ENCODE results near the gene CFAP100. TPM values are rescaled to one million over a fixed set of nuclear protein-coding genes. Genes with fewer than 3 reads are reported as not detected.

Gene CFAP100
- total RNA-seq, 4 donors from 2014 or later, result not detected

GRCh38 chr3:126478581-126479310, 84.0 kb downstream of the CFAP100 start:
- DNase-seq, result no peak
- no peaks in the 10 kb centered on the region for H3K27me3 ChIP-seq
- TF ChIP-seq CTCF (IDR thresholded peaks at IDR 0.05) (no peak), POLR2A (IDR thresholded peaks at IDR 0.05) (no peak)
- H3K4me3 ChIP-seq (replicated peaks in 1 of 3), result no peak overlapping the region
- 91 to 93% methylated on average over 13 to 14 of the region's 14 CpGs for WGBS, 2 donors
- peaks cover 9 to 11% of the 10 kb centered on the region in 2 donors for H3K4me1 ChIP-seq
- no peaks in the 10 kb centered on the region for H3K36me3 ChIP-seq
- H3K9me3 ChIP-seq, result no peaks in the 10 kb centered on the region
- intact Hi-C loops (cut with DNase I), result loop anchor here (10.0 kb wide), 1 partner anchor 214 kb away; no protein-coding TSS in a partner anchor
- H3K27ac ChIP-seq, result no peak overlapping the region

- no peak for TF ChIP-seq CTCF (IDR thresholded peaks at IDR 0.05)
- no peak for TF ChIP-seq POLR2A (IDR thresholded peaks at IDR 0.05)
- intact Hi-C loops (cut with DNase I), result loop anchor here (10.0 kb wide), 1 partner anchor 215 kb away; no protein-coding TSS in a partner anchor
- 92 to 93% methylated on average over 1 of the region's 1 CpG for WGBS, 2 donors
Observed at GRCh38 chr3:126479642-126480041, 84.9 kb downstream of the CFAP100 start.

DNA sequence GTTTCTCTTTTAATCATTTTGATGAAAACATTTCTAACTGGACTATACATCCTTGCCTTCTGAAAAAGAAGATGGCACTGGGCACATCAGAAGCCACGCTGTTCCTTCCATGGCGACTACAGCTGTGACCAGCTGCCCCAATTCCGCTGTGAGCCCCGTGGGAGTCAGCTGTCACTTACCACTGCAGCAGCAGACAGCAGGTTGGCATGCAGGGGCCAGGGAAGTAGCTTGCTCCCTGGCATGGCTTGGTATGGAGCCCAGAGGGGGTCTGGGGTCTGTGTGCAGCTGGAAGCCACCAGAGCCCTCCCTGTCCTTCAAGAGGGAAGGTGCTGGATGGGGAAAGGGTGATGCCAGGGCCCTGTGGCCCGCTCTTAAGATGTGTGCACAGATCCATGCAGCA, 85.5 kb downstream of the CFAP100 start:
- Histone ChIP-seq H3K4me3 (replicated peaks in 1 of 3) (no peak overlapping the region), H3K27me3 (no peaks in the 10 kb centered on the region), H3K4me1 (no peaks in the 10 kb centered on the region), H3K9me3 (no peaks in the 10 kb centered on the region), H3K36me3 (no peaks in the 10 kb centered on the region), H3K27ac (no peak overlapping the region)
- 85 to 88% methylated on average over 5 of the region's 5 CpGs for WGBS, 2 donors
- intact Hi-C loops (cut with DNase I), result no loop called here
- no peak for DNase-seq
- TF ChIP-seq POLR2A (IDR thresholded peaks at IDR 0.05) (no peak), CTCF (IDR thresholded peaks at IDR 0.05) (no peak)

More at GRCh38 chr3:126479642-126480041, 84.9 kb downstream of the CFAP100 start:
- DNase-seq, result no peak
- H3K9me3 ChIP-seq, result no peaks in the 10 kb centered on the region
- H3K4me3 ChIP-seq (replicated peaks in 1 of 3), result no peak overlapping the region
- H3K4me1 ChIP-seq, result peaks cover under 1 to 3% of the 10 kb centered on the region in 2 donors
- H3K36me3 ChIP-seq, result no peaks in the 10 kb centered on the region
- no peak overlapping the region for H3K27ac ChIP-seq
- no peaks in the 10 kb centered on the region for H3K27me3 ChIP-seq

GRCh38 chr3:126480861-126481260, 86.2 kb downstream of the CFAP100 start:
- no peak for TF ChIP-seq POLR2A (IDR thresholded peaks at IDR 0.05)
- no peak for TF ChIP-seq CTCF (IDR thresholded peaks at IDR 0.05)
- no peak for DNase-seq
- no peak overlapping the region for H3K4me3 ChIP-seq (replicated peaks in 1 of 3)
- intact Hi-C loops (cut with DNase I), result no loop called here
- WGBS, 2 donors, result 67 to 80% methylated on average over 8 of the region's 8 CpGs
- H3K27me3 ChIP-seq, result no peaks in the 10 kb centered on the region
- no peak overlapping the region for H3K27ac ChIP-seq
- H3K4me1 ChIP-seq, result no peaks in the 10 kb centered on the region
- H3K9me3 ChIP-seq, result no peaks in the 10 kb centered on the region
- no peaks in the 10 kb centered on the region for H3K36me3 ChIP-seq

DNA sequence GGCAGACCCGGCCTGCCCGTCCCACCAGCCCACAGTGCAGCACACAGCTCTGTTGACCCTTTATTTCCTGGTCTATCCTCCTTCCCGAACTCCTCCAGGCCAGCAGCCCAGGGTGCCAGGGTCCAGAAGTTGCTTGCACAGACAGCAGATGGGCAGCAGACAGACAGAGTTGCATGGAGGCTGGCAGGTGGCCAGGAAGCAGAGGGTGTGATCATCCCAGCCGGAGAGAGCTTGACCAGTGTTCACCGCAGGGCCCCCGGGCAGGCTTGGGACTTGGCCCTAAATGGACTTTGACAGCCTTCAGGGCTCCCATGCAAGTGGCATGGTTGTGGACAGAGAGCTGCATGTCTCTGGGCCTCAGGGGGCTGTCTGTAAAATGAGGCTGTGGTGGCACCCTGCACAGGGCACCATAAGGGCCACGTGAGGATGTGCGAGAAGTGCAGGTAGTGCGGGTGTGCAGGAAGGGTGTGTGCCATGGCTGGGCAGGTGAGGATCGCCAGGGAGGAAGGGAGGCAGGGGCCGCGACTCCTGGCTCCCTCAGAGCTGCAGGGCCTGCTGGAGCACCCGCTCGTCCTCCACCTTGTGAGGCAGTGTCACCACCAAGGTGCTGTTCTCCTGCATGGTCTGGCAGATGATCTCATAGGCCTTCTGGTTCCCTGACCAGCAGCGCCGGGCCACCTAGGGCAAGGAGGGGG, 87.2 kb downstream of the CFAP100 start:
- WGBS, 2 donors, result 81 to 85% methylated on average over 13 to 15 of the region's 16 CpGs
- H3K36me3 ChIP-seq, result no peaks in the 10 kb centered on the region
- DNase-seq, result no peak
- H3K4me1 ChIP-seq, result no peaks in the 10 kb centered on the region
- no peaks in the 10 kb centered on the region for H3K9me3 ChIP-seq
- intact Hi-C loops (cut with DNase I), result no loop called here
- H3K27me3 ChIP-seq, result no peaks in the 10 kb centered on the region
- no peak for TF ChIP-seq CTCF (IDR thresholded peaks at IDR 0.05)
- TF ChIP-seq POLR2A (IDR thresholded peaks at IDR 0.05), result no peak
- H3K4me3 ChIP-seq (replicated peaks in 1 of 3), result no peak overlapping the region
- no peak overlapping the region for H3K27ac ChIP-seq

Data from thyroid gland (tissue), 4 donors.